GM21447 (cell line): ENCODE measurements around the gene RACK1.
"Not testable (repeated sequence)": the region's sequence is repeated elsewhere in the genome, so short reads cannot be mapped to it uniquely, and the experiment has no call there.

ENCODE experiments used
- ATAC-seq: cut with Tn5 transposase; IDR thresholded peaks from one replicate; pipeline ENCODE4 v1.9.1; 2021; ENCODE audit not compliant: unreplicated experiment

Gene RACK1

DNA sequence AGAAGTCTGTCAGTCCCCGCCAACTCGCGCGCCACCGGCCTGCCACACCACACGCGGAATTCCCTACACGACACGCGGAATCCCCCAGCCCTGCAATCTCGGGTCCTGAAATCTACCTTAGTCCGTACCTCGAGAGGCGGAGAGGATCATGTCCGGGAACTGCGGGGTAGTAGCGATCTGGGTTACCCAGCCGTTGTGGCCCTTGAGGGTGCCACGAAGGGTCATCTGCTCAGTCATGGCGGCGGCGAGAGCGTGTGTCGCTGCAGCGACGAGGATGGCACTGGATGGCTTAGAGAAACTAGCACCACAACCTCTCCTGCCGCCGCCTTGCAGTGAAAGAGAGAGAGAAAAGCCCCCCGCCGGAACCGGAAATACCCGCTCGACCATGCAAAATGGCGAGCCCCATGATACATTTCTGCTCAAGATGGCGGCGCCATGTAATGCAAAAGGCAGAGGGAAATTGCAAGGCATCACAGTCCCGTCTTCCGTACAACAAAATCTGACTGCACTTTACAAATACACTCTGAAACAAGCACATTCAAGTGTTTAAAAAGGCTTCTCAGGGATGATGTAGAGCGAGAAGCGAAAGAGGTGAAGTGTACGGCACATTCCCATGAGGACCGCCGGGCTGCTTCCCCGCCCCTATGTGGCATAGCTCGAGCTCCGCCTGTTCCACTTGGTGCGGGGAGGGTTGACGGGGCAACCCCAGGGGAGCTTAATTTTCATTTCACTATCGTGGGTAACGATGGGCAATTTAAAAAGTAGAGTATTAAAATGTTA is at the start of gene RACK1:
Gene RACK1 (minus strand): TSS at position 343 of the 780 bp plus-strand sequence. CDS start 106 bp downstream, at position 237.
- peak; percentile 57 for ATAC-seq

DNA sequence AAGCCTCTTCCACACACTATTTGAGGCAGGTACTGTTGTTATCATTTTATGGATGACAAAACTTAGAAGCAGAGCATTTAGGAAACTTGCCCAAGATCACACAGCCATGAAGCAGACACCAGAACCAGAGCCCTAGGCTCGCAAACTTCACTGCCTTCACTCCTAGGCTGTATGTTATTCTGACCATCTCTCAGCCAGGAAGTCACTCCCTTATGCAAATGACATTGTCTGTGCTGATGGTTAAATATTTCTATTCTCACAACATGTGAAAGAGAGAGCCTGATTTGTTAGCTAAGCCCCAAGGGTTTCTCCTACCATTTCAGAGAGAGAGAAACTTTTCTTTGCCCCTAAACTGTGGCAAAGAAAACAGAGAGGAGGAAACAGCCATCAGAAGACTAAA is 43.6 kb upstream of the RACK1 start:
- peak; percentile 66 for ATAC-seq

DNA sequence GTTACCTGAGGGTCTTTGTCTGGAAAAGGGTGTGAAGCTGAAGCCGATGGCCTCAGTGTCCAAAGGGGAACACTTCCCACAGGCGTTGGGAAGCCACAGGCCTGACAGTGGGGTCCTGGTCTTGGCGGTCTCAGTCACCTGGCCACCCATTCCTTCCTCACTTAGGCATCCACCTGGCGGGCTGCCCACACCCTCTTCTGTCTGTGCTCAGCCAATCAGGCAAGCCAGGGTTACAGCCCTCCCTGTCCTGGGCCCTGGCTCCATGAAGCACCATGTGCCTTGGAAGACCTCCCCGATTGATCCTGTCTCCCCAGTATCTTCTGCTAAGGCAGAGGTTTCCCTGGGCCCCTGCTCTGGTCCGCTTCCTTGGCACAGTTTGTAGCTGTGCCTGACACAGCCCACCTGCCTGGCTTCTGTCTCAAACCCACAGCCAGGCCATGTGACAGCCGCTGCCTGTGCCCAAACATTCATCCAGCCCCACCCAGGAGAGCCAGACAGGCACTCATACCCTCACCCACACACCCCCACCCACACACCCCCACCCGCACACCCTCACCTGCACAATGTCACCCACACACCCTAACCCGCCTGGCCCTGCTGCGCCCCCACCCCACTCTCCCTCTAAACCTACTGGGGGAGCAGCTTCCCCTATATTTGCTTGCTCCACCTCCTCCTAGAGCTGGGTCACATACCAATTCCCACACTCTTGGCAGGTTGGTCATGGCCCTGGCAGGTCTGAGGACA is 42.4 kb upstream of the RACK1 start:
- ATAC-seq, result not testable (repeated sequence)

GRCh38 chr5:181283841-181284755 is 40.4 kb upstream of the RACK1 start:
- ATAC-seq, result not testable (repeated sequence)

DNA sequence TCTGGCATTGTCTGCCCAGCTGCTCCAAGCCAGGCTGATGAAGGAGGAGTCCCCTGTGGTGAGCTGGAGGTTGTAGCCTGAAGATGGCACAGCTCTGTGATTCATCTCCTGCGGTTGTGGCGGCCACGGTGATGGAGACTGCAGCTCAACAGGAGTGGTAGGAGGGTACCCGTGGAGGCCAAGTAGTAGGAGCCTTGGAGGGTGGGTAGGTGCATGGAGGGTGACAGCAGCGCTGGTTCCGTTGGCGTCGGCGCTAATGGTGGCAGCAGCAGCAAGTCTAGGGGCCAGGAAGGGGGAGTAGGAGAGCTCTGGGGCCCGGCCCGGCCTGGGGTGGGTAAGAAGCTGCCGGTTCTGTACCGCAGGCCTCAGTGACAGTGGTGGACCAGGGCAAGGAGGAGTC is 39.6 kb upstream of the RACK1 start:
- ATAC-seq, result no peak

DNA sequence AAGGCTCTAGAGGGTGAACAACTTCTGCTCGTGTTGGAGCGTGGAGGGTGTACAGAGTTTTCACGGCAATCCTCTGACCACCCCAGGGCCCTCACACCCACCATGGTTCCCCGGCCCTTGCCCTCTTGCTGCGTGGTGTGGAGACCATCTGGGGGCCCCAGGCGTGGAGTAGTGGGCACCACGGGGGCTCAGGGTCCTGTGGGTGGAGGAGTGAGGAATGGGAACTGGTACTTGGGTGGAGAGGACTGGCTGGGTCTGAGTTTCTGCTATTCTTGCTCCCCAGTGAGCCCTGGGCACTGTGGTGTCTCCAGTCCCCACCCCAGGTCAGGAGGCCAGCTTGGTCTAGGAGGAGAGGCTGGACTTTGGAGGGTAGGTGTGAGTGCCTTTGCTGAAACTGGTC is 39.2 kb upstream of the RACK1 start:
- no peak for ATAC-seq

- not testable (repeated sequence) for ATAC-seq
Measured at GRCh38 chr5:181282415-181282814, 38.7 kb upstream of the RACK1 start.

DNA sequence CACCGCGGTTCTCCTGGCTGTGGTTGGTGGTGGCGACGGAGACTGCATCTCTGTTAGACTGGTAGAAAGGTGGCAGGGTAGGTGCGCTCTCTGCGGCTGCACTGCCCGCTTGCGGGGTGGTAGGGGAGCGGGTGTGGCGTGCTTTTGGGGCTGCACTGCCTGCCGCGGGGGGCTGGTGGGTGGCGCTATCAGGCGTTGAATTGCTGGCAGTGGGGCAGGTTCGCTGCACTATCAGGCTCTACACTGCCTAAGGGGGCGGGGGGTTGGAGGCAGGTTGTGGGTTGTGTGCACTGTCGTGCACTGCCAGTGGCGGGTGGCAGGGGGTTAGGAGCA is 38.2 kb upstream of the RACK1 start:
- ATAC-seq, result no peak

DNA sequence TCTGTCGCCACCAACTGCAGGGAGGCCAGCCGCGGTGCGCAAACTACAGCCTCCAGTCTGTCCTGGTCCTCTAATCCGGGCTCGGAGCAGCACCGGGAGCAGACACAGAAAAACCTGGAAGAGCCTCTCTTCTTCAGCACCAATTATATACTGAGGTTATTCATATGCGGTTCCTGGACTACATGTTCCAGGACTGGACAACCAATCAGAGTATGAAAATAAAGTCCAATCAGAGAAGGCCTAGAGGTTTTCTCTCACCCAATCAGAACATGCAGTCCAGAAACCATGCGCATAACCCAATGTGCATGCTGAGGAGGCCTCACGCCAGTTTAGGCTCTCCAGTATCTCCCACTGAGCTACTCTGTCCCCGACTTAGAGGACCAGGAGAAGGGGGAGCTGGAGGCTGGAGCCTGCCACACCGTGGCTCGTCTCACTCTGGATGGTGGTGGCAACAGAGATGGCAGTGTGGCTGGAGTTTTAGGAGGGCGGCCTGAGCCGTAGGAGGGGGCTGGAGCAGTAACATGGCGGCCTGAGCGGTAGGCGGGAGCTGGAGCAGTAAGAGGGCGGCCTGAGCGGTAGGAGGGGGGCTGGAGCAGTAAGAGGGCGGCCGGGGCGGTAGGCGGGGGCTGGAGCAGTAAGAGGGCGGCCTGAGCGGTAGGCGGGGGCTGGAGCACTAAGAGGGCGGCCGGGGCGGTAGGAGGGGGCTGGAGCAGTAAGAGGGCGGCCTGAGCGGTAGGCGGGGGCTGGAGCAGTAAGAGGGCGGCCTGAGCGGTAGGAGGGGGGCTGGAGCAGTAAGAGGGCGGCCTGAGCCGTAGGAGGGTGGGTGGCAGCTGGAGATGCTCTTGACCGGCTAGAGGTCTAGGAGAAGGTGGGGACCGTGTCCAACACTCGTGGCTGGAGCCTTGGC is 37.6 kb upstream of the RACK1 start:
- no peak for ATAC-seq

DNA sequence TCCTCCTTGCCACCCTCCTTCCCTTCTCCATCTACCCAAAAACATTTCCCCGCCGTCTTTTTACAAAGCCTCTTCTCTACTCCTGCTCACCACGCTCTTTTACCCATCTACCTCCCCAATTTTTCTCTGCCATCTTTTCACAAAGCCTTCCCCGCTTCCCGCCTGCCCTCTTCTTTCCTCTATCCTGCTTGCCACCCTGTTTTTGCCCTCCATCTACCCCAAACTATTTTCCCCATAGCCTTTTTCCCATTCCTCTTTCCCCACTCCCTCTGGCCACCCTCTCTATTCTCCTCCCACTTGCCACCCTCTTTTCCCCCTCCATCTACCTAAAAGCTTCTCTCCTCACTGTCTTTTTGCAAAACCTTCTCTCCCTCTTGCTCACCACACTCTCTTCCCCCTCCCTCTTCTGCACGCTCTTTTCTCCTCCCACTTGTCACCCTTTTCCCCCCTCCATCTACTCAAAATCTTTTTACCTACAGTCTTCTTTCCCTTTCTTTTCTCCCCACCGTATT is 36.6 kb upstream of the RACK1 start:
- no peak for ATAC-seq

DNA sequence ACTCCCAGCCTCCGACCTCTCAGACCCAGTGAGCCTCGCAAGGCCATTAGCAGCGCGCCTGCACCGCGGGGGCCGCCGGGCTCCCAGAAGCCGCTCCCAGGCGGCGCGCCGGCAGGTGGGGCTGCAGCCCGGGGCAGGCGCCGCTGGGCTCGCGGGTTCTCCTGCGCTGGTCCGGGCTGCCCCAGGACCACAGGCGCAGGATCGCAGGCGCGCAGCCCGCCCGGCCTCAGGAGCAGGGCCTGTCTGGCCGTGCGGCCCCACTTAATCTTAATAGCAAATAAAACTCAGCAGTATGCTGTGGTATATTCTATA is 29.7 kb upstream of the RACK1 start:
- ATAC-seq, result not testable (repeated sequence)

GRCh38 chr5:181271081-181271480 is 27.4 kb upstream of the RACK1 start:
- no peak for ATAC-seq

- not testable (repeated sequence) for ATAC-seq
Measured at GRCh38 chr5:181267907-181268306, 24.2 kb upstream of the RACK1 start.

GRCh38 chr5:181267291-181267904 is 23.7 kb upstream of the RACK1 start:
- ATAC-seq, result not testable (repeated sequence)

DNA sequence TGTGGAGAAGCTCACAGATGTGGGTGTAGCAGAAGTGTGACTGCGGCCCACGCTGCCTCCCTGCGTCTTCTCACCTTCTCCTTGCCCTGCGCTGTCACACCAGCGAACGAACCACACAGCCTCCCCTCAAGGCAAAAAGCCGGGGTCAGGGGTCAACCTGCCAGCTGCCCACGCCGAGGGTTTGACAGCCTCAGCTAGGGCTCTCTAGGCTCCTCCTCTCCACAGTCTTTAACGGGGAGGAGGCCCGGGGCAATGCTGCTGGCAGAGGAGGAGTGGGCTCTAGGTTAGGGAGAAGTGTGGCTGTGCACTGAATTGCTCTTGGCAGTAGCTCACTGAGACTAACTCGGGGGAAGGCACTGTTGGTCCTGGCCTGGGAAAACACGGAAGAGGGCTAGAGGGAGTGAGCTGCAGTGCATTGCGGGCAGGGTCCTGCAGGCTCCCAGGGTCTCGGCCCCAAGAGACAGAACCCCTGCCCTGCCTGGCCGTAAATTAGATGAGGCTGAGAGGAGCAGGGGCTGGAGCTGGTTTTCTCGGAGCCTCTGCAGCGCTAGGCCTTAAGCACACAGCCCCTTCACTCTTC is 21.5 kb upstream of the RACK1 start:
- no peak for ATAC-seq

- ATAC-seq, result no peak
Measured at GRCh38 chr5:181263633-181264032, 19.9 kb upstream of the RACK1 start.

- peak; percentile 52 for ATAC-seq
Measured at GRCh38 chr5:181261320-181262049, 17.8 kb upstream of the RACK1 start.

GRCh38 chr5:181260720-181261319 is 17.1 kb upstream of the RACK1 start, which contains the start of gene TRIM52:
TSS of gene TRIM52 (minus strand) at chr5:181261143. CDS start at chr5:181260813, 330 bp downstream.
- ATAC-seq, result peak; percentile 82
